GM12864 (cell line): ENCODE results near the gene ABCD1.

Experiments
- DNase-seq: peaks from one replicate; pipeline ENCODE4 v3.0.0-alpha.2; 2011; ENCODE audit warnings: low read depth
- H3K4me3 ChIP-seq: 2 replicates; pipeline ENCODE4 v1.5.1; 2011; ENCODE audit warnings: mild to moderate bottlenecking, low read depth, low read length, control low read depth
- CTCF ChIP-seq: IDR thresholded peaks from 2 replicates; pipeline ENCODE4 v1.5.1; 2011; ENCODE audit warnings: low read depth, mild to moderate bottlenecking, moderate library complexity, low read length, control low read depth, inconsistent platforms; ENCODE audit errors: missing control alignments

ABCD1 gene

GRCh38 chrX:153735274-153735673 lies 10.6 kb downstream of the ABCD1 start:
- DNase-seq, result no peak
- H3K4me3 ChIP-seq, result no peak overlapping the region
- TF ChIP-seq CTCF, result peak; percentile 34

GRCh38 chrX:153736071-153736820 lies 11.6 kb downstream of the ABCD1 start:
- no peak overlapping the region for H3K4me3 ChIP-seq
- no peak for DNase-seq
- TF ChIP-seq CTCF, result no peak

- TF ChIP-seq CTCF, result no peak
- no peak for DNase-seq
- no peak overlapping the region for H3K4me3 ChIP-seq
Measured at GRCh38 chrX:153736871-153737441, 12.3 kb downstream of the ABCD1 start.

- no peak for TF ChIP-seq CTCF
Measured at GRCh38 chrX:153738056-153738605, 13.5 kb downstream of the ABCD1 start.

GRCh38 chrX:153739754-153740486 lies 15.3 kb downstream of the ABCD1 start:
- H3K4me3 ChIP-seq, result no peak overlapping the region
- DNase-seq, result no peak
- no peak for TF ChIP-seq CTCF

More at GRCh38 chrX:153738056-153738605, 13.5 kb downstream of the ABCD1 start:
- no peak for DNase-seq
- no peak overlapping the region for H3K4me3 ChIP-seq

- no peak overlapping the region for H3K4me3 ChIP-seq
- TF ChIP-seq CTCF, result no peak
- no peak for DNase-seq
Measured at GRCh38 chrX:153740631-153741222, 16.1 kb downstream of the ABCD1 start.
